SK-N-SH (cell line): Measurements from ENCODE around the gene IBSP. TPM values are rescaled to one million over a fixed set of nuclear protein-coding genes. Genes with fewer than 3 reads are reported as not detected.

Source experiments
- CTCF ChIA-PET: fragments of 300-600, 350-600 bp; formaldehyde crosslinking; extraction: SDS; loops from one replicate; lab custom pipeline; 2021; lab: Yijun Ruan, JAX
- POLR2A ChIA-PET: fragments of 350-600 bp; sonication (Branson Sonifier 250); formaldehyde crosslinking; extraction: SDS; loops from one replicate; lab custom pipeline; 2020; ENCODE audit warnings: antibody characterized with exemption, inconsistent platforms; lab: Yijun Ruan, JAX
- DNase-seq: peaks from one replicate; pipeline ENCODE4 v3.0.0; 2012
- H2AFZ ChIP-seq: fragments of 200-600 bp; sonication (generic); 2 replicates; pipeline ENCODE4 v1.8.1; 2016; ENCODE audit warnings: antibody characterized with exemption, mild to moderate bottlenecking, low read depth
- H3F3A ChIP-seq: fragments of 200-600 bp; sonication (generic); replicated peaks from 2 replicates; pipeline ENCODE3; 2016; ENCODE audit warnings: antibody characterized with exemption, mild to moderate bottlenecking; ENCODE audit not compliant: insufficient read depth
- H3K27ac ChIP-seq, 2 experiments: fragments of 200-500 bp in 1 of 2; fragments of 200-600 bp in 1 of 2; sonication (Bioruptor generic) in 1 of 2; sonication (generic), shearing (Covaris generic) in 1 of 2; 2 replicates each; pipeline versions ENCODE4 v1.5.1 to v1.6.1; 2014 to 2016; ENCODE audit warnings: low read depth in 2 of 2, inconsistent platforms in 1 of 2, low read length in 1 of 2, mild to moderate bottlenecking in 1 of 2, mixed read lengths in 1 of 2
- H3K27me3 ChIP-seq: fragments of 200-600 bp; sonication (generic), shearing (Covaris generic); 2 replicates; pipeline ENCODE4 v1.6.1; 2016; ENCODE audit warnings: mixed run types; ENCODE audit not compliant: insufficient read depth
- H3K36me3 ChIP-seq, 2 experiments: fragments of 200-500 bp in 1 of 2; fragments of 200-600 bp in 1 of 2; sonication (Bioruptor generic) in 1 of 2; sonication (generic) in 1 of 2; replicated peaks in 1 of 2; 2 replicates each; pipeline versions ENCODE3 to v1.5.1; 2014 to 2016; ENCODE audit warnings: low read length in 1 of 2, mild to moderate bottlenecking in 1 of 2; ENCODE audit not compliant: insufficient read depth in 2 of 2, control insufficient read depth in 1 of 2
- H3K4me1 ChIP-seq, 2 experiments: fragments of 200-500 bp in 1 of 2; fragments of 200-600 bp in 1 of 2; sonication (Bioruptor generic) in 1 of 2; sonication (generic), shearing (Covaris generic) in 1 of 2; 2 replicates each; pipeline versions ENCODE4 v1.5.1 to v1.6.1; 2014 to 2016; ENCODE audit warnings: low read depth in 1 of 2, low read length in 1 of 2, mixed run types in 1 of 2; ENCODE audit not compliant: insufficient read depth in 2 of 2, control insufficient read depth in 1 of 2
- H3K4me2 ChIP-seq: fragments of 200-600 bp; sonication (generic), shearing (Covaris generic); 2 replicates; pipeline ENCODE4 v1.6.1; 2017; ENCODE audit warnings: mixed run types
- H3K4me3 ChIP-seq, 2 experiments: fragments of 200-500 bp in 1 of 2; fragments of 200-600 bp in 1 of 2; sonication (Bioruptor generic) in 1 of 2; sonication (generic), shearing (Covaris generic) in 1 of 2; 2 replicates each; pipeline versions ENCODE4 v1.5.1 to v1.8.1; 2014 to 2016; ENCODE audit warnings: low read depth in 2 of 2, inconsistent platforms in 1 of 2, low read length in 1 of 2, mild to moderate bottlenecking in 1 of 2, mixed read lengths in 1 of 2, moderate library complexity in 1 of 2
- H3K79me2 ChIP-seq: fragments of 200-600 bp; sonication (generic); 2 replicates; pipeline ENCODE4 v1.8.1; 2017; ENCODE audit warnings: mild to moderate bottlenecking; ENCODE audit not compliant: insufficient read depth
- H3K9ac ChIP-seq: fragments of 200-600 bp; sonication (generic); 2 replicates; pipeline ENCODE4 v1.6.1; 2017; ENCODE audit warnings: mixed run types
- H3K9me2 ChIP-seq: fragments of 200-600 bp; sonication (generic); 2 replicates; pipeline ENCODE4 v1.6.1; 2017; ENCODE audit warnings: mixed run types
- H3K9me3 ChIP-seq: fragments of 200-600 bp; sonication (generic); 2 replicates; pipeline ENCODE4 v1.6.1; 2017; ENCODE audit warnings: mixed run types, mild to moderate bottlenecking, moderate library complexity
- H4K20me1 ChIP-seq: fragments of 200-600 bp; sonication (generic); 2 replicates; pipeline ENCODE4 v1.6.1; 2017; ENCODE audit warnings: mild to moderate bottlenecking, mixed run types; ENCODE audit not compliant: insufficient read depth
- JUND ChIP-seq: IDR thresholded peaks from 2 replicates; pipeline ENCODE4 v1.4.0; 2012
- MEF2A ChIP-seq: IDR thresholded peaks from 2 replicates; pipeline ENCODE4 v1.4.0; 2012; ENCODE audit warnings: low read depth, borderline replicate concordance
- POLR2AphosphoS5 ChIP-seq: IDR thresholded peaks from 2 replicates; pipeline ENCODE4 v1.6.1; 2012; ENCODE audit warnings: low read depth, low read length
- RAD21 ChIP-seq: IDR thresholded peaks from 2 replicates; pipeline ENCODE4 v1.6.1; 2012; ENCODE audit warnings: mild to moderate bottlenecking, low read length
- SMC3 ChIP-seq: IDR thresholded peaks from 2 replicates; pipeline ENCODE4 v1.6.1; 2012; ENCODE audit warnings: low read depth, low read length, improper control_type of control experiment
- WGBS: methylation state at CpG from one replicate; pipeline ENCODE4 v1.1.6; 2017; ENCODE audit warnings: low lambda C conversion rate; 5-methylcytosine and 5-hydroxymethylcytosine counted together
- polyA plus RNA-seq, 3 experiments: library from polyadenylated mRNA; depleted of rRNA; stranded (reverse); fragments of >200 nt; gene quantifications; 2 replicates each; pipeline ENCODE4 v1.2.3, GENCODE V29; 2012
- TF ChIP-seq, protein P1 (sequence below): IDR thresholded peaks from 2 replicates; pipeline ENCODE4 v1.4.0; 2012; ENCODE audit warnings: low read depth
- TF ChIP-seq, protein P2 (sequence below): IDR thresholded peaks from 2 replicates; pipeline ENCODE4; 2012
- TF ChIP-seq, protein P3 (sequence below): IDR thresholded peaks from 2 replicates; pipeline ENCODE4 v1.4.0; 2012; ENCODE audit warnings: low read depth, borderline replicate concordance
- TF ChIP-seq, protein P4 (sequence below): fragments of 150-350 bp; IDR thresholded peaks from 2 replicates; pipeline ENCODE4 v1.6.1; 2016; ENCODE audit warnings: mild to moderate bottlenecking, low read depth, low read length
- TF ChIP-seq, protein P5 (sequence below): IDR thresholded peaks from 2 replicates; pipeline ENCODE4 v1.4.0; 2012; ENCODE audit warnings: low read depth, borderline replicate concordance

The IBSP gene, protein sequence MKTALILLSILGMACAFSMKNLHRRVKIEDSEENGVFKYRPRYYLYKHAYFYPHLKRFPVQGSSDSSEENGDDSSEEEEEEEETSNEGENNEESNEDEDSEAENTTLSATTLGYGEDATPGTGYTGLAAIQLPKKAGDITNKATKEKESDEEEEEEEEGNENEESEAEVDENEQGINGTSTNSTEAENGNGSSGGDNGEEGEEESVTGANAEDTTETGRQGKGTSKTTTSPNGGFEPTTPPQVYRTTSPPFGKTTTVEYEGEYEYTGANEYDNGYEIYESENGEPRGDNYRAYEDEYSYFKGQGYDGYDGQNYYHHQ
- polyA plus RNA-seq (2012; rRNA removed), result not detected in 2 replicates
- polyA plus RNA-seq (2012; cell fraction: cytosol; rRNA removed), result not detected in 2 replicates
- not detected in 2 replicates for polyA plus RNA-seq (2012; cell fraction: nucleus; rRNA removed)

DNA sequence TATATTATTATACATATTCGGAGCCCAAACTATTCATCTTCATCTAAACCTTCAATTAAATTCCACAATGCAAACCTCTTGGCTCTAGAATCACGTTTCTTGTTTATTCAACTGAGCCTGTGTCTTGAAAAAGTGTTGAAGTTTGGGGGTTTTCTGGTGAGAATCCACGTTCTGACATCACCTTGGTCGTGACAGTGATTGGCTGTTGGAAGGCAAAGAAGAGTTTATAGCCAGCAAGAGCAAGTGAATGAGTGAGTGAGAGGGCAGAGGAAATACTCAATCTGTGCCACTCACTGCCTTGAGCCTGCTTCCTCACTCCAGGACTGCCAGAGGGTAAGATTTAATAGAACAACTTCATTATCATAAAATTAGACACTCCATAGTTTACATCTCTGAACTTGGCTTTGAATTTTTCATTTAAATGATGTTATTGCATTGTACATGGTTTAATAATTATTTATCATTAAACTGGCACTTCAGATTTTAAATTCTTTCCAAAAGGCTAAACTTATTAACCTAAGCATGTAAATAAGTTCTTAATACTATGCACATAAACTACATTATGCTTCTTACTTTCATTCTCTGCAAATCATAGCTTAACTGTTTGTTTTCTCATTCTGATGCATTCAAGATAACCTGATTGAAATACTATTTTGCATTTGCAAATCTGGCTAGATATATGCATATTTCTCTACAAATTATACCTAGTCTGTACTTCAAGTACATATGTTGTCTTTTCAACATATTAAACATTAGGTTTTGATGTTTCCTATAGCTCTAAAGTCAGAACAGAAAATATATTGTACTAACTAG, at the start of gene IBSP:
Gene IBSP, plus strand, starts transcription at position 254 of the 813 bp plus-strand sequence. CDS start 2,808 bp downstream, outside the sequence.
- no peaks in the 10 kb centered on the region for H3F3A ChIP-seq
- no peaks in the 10 kb centered on the region for H3K79me2 ChIP-seq
- H3K9ac ChIP-seq, result no peak within 1 kb of the TSS
- H3K27me3 ChIP-seq, result no peaks in the 10 kb centered on the region
- ChIA-PET POLR2A (no interaction called here), CTCF (no interaction called here)
- H3K9me2 ChIP-seq, result no peaks in the 10 kb centered on the region
- H3K4me3 ChIP-seq, result no peak within 1 kb of the TSS
- H3K36me3 ChIP-seq, result no peaks in the 10 kb centered on the region
- no peak within 1 kb of the TSS for H2AFZ ChIP-seq
- H3K9me3 ChIP-seq, result no peaks in the 10 kb centered on the region
- 20% methylated on average over 4 of the region's 4 CpGs for WGBS
- H3K4me1 ChIP-seq, result no peaks in the 10 kb centered on the region
- DNase-seq, result no peak
- TF ChIP-seq, protein P1, sequence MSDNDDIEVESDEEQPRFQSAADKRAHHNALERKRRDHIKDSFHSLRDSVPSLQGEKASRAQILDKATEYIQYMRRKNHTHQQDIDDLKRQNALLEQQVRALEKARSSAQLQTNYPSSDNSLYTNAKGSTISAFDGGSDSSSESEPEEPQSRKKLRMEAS, result no peak
- TF ChIP-seq SMC3, result no peak
- TF ChIP-seq, protein P2, sequence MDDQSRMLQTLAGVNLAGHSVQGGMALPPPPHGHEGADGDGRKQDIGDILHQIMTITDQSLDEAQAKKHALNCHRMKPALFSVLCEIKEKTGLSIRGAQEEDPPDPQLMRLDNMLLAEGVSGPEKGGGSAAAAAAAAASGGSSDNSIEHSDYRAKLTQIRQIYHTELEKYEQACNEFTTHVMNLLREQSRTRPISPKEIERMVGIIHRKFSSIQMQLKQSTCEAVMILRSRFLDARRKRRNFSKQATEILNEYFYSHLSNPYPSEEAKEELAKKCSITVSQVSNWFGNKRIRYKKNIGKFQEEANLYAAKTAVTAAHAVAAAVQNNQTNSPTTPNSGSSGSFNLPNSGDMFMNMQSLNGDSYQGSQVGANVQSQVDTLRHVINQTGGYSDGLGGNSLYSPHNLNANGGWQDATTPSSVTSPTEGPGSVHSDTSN, result no peak
- TF ChIP-seq, protein P3, sequence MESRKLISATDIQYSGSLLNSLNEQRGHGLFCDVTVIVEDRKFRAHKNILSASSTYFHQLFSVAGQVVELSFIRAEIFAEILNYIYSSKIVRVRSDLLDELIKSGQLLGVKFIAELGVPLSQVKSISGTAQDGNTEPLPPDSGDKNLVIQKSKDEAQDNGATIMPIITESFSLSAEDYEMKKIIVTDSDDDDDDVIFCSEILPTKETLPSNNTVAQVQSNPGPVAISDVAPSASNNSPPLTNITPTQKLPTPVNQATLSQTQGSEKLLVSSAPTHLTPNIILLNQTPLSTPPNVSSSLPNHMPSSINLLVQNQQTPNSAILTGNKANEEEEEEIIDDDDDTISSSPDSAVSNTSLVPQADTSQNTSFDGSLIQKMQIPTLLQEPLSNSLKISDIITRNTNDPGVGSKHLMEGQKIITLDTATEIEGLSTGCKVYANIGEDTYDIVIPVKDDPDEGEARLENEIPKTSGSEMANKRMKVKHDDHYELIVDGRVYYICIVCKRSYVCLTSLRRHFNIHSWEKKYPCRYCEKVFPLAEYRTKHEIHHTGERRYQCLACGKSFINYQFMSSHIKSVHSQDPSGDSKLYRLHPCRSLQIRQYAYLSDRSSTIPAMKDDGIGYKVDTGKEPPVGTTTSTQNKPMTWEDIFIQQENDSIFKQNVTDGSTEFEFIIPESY, result no peak
- TF ChIP-seq, all 33 proteins: peak for 0
- no peaks in the 10 kb centered on the region for H4K20me1 ChIP-seq
- no peak within 1 kb of the TSS for H3K27ac ChIP-seq
- H3K4me2 ChIP-seq, result no peak within 1 kb of the TSS

DNA sequence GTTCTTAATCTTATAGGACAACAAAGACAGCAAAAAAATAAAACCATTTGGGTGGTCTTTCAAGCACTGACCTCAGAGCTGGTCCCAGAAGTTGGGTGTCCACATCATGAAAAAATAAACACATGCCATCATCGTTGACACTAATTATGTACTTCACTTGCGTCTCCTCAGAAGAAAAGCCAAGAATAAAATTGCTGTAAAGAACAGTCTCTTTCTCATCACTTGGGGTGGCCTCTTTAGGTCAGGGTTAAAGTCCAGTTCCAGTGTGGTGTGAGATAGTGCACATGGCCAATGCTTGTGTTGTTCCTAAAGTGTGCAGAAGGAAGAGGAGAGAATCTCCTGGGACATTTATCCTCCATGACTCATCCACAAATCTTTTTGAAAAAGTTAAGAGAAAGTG, 49.5 kb upstream of the IBSP start:
- no peak for DNase-seq
- POLR2A ChIA-PET, result no interaction called here
- no peaks in the 10 kb centered on the region for H3K36me3 ChIP-seq
- no peaks in the 10 kb centered on the region for H3K79me2 ChIP-seq
- no peaks in the 10 kb centered on the region for H3K9me3 ChIP-seq
- no peak overlapping the region for H3K4me3 ChIP-seq
- no peaks in the 10 kb centered on the region for H3K4me1 ChIP-seq
- H3K27me3 ChIP-seq, result no peaks in the 10 kb centered on the region
- H4K20me1 ChIP-seq, result no peaks in the 10 kb centered on the region
- no peaks in the 10 kb centered on the region for H3F3A ChIP-seq
- no peaks in the 10 kb centered on the region for H3K9me2 ChIP-seq
- CTCF ChIA-PET, result no interaction called here
- H3K9ac ChIP-seq, result no peak overlapping the region
- TF ChIP-seq, protein P4, sequence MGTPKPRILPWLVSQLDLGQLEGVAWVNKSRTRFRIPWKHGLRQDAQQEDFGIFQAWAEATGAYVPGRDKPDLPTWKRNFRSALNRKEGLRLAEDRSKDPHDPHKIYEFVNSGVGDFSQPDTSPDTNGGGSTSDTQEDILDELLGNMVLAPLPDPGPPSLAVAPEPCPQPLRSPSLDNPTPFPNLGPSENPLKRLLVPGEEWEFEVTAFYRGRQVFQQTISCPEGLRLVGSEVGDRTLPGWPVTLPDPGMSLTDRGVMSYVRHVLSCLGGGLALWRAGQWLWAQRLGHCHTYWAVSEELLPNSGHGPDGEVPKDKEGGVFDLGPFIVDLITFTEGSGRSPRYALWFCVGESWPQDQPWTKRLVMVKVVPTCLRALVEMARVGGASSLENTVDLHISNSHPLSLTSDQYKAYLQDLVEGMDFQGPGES, result no peak
- TF ChIP-seq RAD21 (no peak), MEF2A (no peak), JUND (no peak), POLR2AphosphoS5 (no peak), SMC3 (no peak)
- TF ChIP-seq, protein P5, sequence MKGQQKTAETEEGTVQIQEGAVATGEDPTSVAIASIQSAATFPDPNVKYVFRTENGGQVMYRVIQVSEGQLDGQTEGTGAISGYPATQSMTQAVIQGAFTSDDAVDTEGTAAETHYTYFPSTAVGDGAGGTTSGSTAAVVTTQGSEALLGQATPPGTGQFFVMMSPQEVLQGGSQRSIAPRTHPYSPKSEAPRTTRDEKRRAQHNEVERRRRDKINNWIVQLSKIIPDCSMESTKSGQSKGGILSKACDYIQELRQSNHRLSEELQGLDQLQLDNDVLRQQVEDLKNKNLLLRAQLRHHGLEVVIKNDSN, result no peak
- no peak overlapping the region for H3K4me2 ChIP-seq
- 47% methylated on average over 2 of the region's 2 CpGs for WGBS
- H2AFZ ChIP-seq, result no peak overlapping the region
- no peak overlapping the region for H3K27ac ChIP-seq
